BE2C (cell line): ENCODE results near the gene ADD3.

ENCODE experiments used
- DNase-seq: peaks from one replicate; pipeline ENCODE4 v3.0.0-alpha.2; 2020
- H3K27me3 ChIP-seq: fragments of 250-450 bp; sonication (Bioruptor Pico); 2 replicates; pipeline ENCODE4 v1.5.1; 2020; ENCODE audit warnings: mild to moderate bottlenecking
- H3K36me3 ChIP-seq: fragments of 250-450 bp; sonication (Bioruptor Pico); 2 replicates; pipeline ENCODE4 v1.5.1; 2020; ENCODE audit warnings: mild to moderate bottlenecking
- H3K4me1 ChIP-seq: fragments of 250-450 bp; sonication (Bioruptor Pico); 2 replicates; pipeline ENCODE4 v1.5.1; 2020
- H3K4me3 ChIP-seq: 2 replicates; pipeline ENCODE4 v1.5.1; 2011; ENCODE audit warnings: low read depth, low read length
- H3K9me3 ChIP-seq: fragments of 250-450 bp; sonication (Bioruptor Pico); 2 replicates; pipeline ENCODE4 v1.5.1; 2020
- TF ChIP-seq, protein P1 (sequence below): IDR thresholded peaks from 2 replicates; pipeline ENCODE4 v1.5.1; 2012; ENCODE audit warnings: mild to moderate bottlenecking, low read depth, low read length

Gene ADD3

GRCh38 chr10:109991266-109991855, 16.4 kb upstream of the ADD3 start:
- H3K4me3 ChIP-seq: no peak overlapping the region
- H3K27me3 ChIP-seq: no peaks in the 10 kb centered on the region
- DNase-seq: no peak
- TF ChIP-seq, protein P1, sequence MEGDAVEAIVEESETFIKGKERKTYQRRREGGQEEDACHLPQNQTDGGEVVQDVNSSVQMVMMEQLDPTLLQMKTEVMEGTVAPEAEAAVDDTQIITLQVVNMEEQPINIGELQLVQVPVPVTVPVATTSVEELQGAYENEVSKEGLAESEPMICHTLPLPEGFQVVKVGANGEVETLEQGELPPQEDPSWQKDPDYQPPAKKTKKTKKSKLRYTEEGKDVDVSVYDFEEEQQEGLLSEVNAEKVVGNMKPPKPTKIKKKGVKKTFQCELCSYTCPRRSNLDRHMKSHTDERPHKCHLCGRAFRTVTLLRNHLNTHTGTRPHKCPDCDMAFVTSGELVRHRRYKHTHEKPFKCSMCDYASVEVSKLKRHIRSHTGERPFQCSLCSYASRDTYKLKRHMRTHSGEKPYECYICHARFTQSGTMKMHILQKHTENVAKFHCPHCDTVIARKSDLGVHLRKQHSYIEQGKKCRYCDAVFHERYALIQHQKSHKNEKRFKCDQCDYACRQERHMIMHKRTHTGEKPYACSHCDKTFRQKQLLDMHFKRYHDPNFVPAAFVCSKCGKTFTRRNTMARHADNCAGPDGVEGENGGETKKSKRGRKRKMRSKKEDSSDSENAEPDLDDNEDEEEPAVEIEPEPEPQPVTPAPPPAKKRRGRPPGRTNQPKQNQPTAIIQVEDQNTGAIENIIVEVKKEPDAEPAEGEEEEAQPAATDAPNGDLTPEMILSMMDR: no peak
- no peaks in the 10 kb centered on the region for H3K4me1 ChIP-seq
- H3K36me3 ChIP-seq: no peaks in the 10 kb centered on the region
- no peaks in the 10 kb centered on the region for H3K9me3 ChIP-seq

GRCh38 chr10:109992485-109992884, 15.3 kb upstream of the ADD3 start:
- DNase-seq: no peak
- TF ChIP-seq, protein P1: no peak
- Histone ChIP-seq H3K4me3 (no peak overlapping the region), H3K9me3 (no peaks in the 10 kb centered on the region), H3K4me1 (no peaks in the 10 kb centered on the region; the same call in 1 of the 2 replicates), H3K27me3 (no peaks in the 10 kb centered on the region), H3K36me3 (no peaks in the 10 kb centered on the region)

GRCh38 chr10:109993551-109994330, 14.0 kb upstream of the ADD3 start:
- no peaks in the 10 kb centered on the region; the same call in 1 of the 2 replicates for H3K4me1 ChIP-seq

GRCh38 chr10:109994711-109995577, 12.8 kb upstream of the ADD3 start:
- no peaks in the 10 kb centered on the region for H3K9me3 ChIP-seq
- H3K4me1 ChIP-seq: no peaks in the 10 kb centered on the region; the same call in 1 of the 2 replicates
- TF ChIP-seq, protein P1: no peak
- H3K27me3 ChIP-seq: no peaks in the 10 kb centered on the region
- DNase-seq: no peak
- no peak overlapping the region for H3K4me3 ChIP-seq
- no peaks in the 10 kb centered on the region for H3K36me3 ChIP-seq

More at GRCh38 chr10:109993551-109994330, 14.0 kb upstream of the ADD3 start:
- no peak for DNase-seq
- H3K36me3 ChIP-seq: no peaks in the 10 kb centered on the region
- TF ChIP-seq, protein P1: no peak
- no peaks in the 10 kb centered on the region for H3K27me3 ChIP-seq
- H3K4me3 ChIP-seq: no peak overlapping the region
- no peaks in the 10 kb centered on the region for H3K9me3 ChIP-seq

DNA sequence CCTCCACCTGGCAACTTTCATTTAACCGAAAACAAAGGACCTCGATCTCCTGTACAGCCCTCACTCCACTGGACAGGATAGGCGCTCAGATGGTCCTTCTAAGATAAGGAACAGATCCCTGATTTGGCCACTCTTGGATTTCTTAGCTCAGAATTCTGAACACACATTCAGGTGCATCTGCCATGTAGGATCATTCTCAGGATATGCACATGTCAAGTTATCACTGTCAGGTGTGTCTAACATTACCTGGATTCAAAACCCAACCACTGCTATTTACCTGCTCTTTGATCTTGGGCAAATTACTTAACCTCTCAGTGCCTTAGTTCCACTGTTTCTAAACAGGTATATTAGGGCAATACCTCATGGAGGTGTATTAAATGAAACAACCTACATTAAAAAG, 12.2 kb upstream of the ADD3 start:
- no peak for DNase-seq
- Histone ChIP-seq H3K36me3 (no peaks in the 10 kb centered on the region), H3K9me3 (no peaks in the 10 kb centered on the region), H3K4me3 (no peak overlapping the region), H3K27me3 (no peaks in the 10 kb centered on the region), H3K4me1 (no peaks in the 10 kb centered on the region; the same call in 1 of the 2 replicates)
- TF ChIP-seq, protein P1: no peak
